Neuronal stem cell (in vitro differentiated cells): Measurements from ENCODE around the gene NPR1.
"Not testable (repeated sequence)": the region's sequence is repeated elsewhere in the genome, so short reads cannot be mapped to it uniquely, and the experiment has no call there.

Experiments
- DNase-seq: peaks from one replicate; pipeline ENCODE4 v3.0.0-alpha.2; 2013; ENCODE audit warnings: low spot score
- H2AFZ ChIP-seq: one replicate; pipeline ENCODE4 v1.6.1; 2013; ENCODE audit warnings: mild to moderate bottlenecking, low read length, inconsistent platforms
- H2AK5ac ChIP-seq: 2 replicates; pipeline ENCODE4 v1.6.1; 2013; ENCODE audit warnings: low read depth, mild to moderate bottlenecking, inconsistent platforms, low read length, moderate library complexity, mixed read lengths
- H2BK120ac ChIP-seq: 2 replicates; pipeline ENCODE4 v1.6.1; 2013; ENCODE audit warnings: low read depth, mild to moderate bottlenecking, inconsistent platforms, low read length, moderate library complexity, mixed read lengths
- H2BK12ac ChIP-seq: one replicate; pipeline ENCODE4 v1.6.1; 2013; ENCODE audit warnings: low read length, inconsistent platforms
- H2BK15ac ChIP-seq: 2 replicates; pipeline ENCODE4 v1.6.1; 2013; ENCODE audit warnings: mild to moderate bottlenecking, low read length, inconsistent platforms, mixed read lengths
- H2BK5ac ChIP-seq: one replicate; pipeline ENCODE4 v1.6.1; 2013; ENCODE audit warnings: inconsistent platforms, mild to moderate bottlenecking, low read length, moderate library complexity
- H3K14ac ChIP-seq: one replicate; pipeline ENCODE4 v1.6.1; 2013; ENCODE audit warnings: low read length, inconsistent platforms
- H3K18ac ChIP-seq: 2 replicates; pipeline ENCODE4 v1.6.1; 2013; ENCODE audit warnings: low read length, inconsistent platforms
- H3K23ac ChIP-seq: 2 replicates; pipeline ENCODE4 v1.6.1; 2013; ENCODE audit warnings: low read depth, mild to moderate bottlenecking, mixed read lengths, low read length, inconsistent platforms; ENCODE audit not compliant: poor library complexity
- H3K27ac ChIP-seq: replicated peaks from 3 replicates; pipeline ENCODE4 v1.5.1; 2013; ENCODE audit warnings: low read length, inconsistent platforms
- H3K27me3 ChIP-seq, 3 experiments: 2 replicates each; pipeline ENCODE4 v1.6.1; 2013; ENCODE audit warnings: low read length in 3 of 3, mild to moderate bottlenecking in 2 of 3, inconsistent platforms in 1 of 3, low read depth in 1 of 3, mixed read lengths in 1 of 3, moderate library complexity in 1 of 3; ENCODE audit not compliant: control insufficient read depth in 3 of 3, insufficient read depth in 3 of 3
- H3K36me3 ChIP-seq, 2 donors: replicated peaks in 1 of 2; 2 replicates each; pipeline ENCODE4 v1.6.1; 2013; ENCODE audit warnings: low read length in 2 of 2; ENCODE audit not compliant: control insufficient read depth in 2 of 2, insufficient read depth in 2 of 2
- H3K4ac ChIP-seq: 2 replicates; pipeline ENCODE4 v1.6.1; 2013; ENCODE audit warnings: inconsistent platforms, mild to moderate bottlenecking, low read length, moderate library complexity
- H3K4me1 ChIP-seq, 2 donors: 1 replicate in 1 of 2; 2 replicates in 1 of 2; pipeline ENCODE4 v1.6.1; 2013; ENCODE audit warnings: low read length in 2 of 2, low read depth in 1 of 2; ENCODE audit not compliant: control insufficient read depth in 2 of 2, insufficient read depth in 1 of 2
- H3K4me2 ChIP-seq: one replicate; pipeline ENCODE4 v1.6.1; 2013; ENCODE audit warnings: mild to moderate bottlenecking, low read length, inconsistent platforms; ENCODE audit not compliant: insufficient read depth, poor library complexity, severe bottlenecking
- H3K4me3 ChIP-seq, 2 donors: 2 replicates each; pipeline ENCODE4 v1.5.1; 2013; ENCODE audit warnings: low read length in 2 of 2, mild to moderate bottlenecking in 2 of 2, inconsistent platforms in 1 of 2, moderate library complexity in 1 of 2
- H3K79me1 ChIP-seq: one replicate; pipeline ENCODE4 v1.6.1; 2013; ENCODE audit warnings: low read depth, mild to moderate bottlenecking, inconsistent platforms, low read length, moderate library complexity
- H3K9ac ChIP-seq: one replicate; pipeline ENCODE4 v1.6.1; 2013; ENCODE audit warnings: mild to moderate bottlenecking, low read depth, low read length, inconsistent platforms; ENCODE audit not compliant: poor library complexity
- H3K9me3 ChIP-seq, 2 donors: replicated peaks in 1 of 2; 2 replicates each; pipeline versions ENCODE3 to v1.6.1; 2013; ENCODE audit warnings: low read length in 2 of 2, mild to moderate bottlenecking in 2 of 2, inconsistent platforms in 1 of 2, low read depth in 1 of 2, mixed read lengths in 1 of 2, moderate library complexity in 1 of 2; ENCODE audit not compliant: control insufficient read depth in 2 of 2, insufficient read depth in 1 of 2
- H4K8ac ChIP-seq: one replicate; pipeline ENCODE4 v1.6.1; 2013; ENCODE audit warnings: low read depth, mild to moderate bottlenecking, inconsistent platforms, low read length, moderate library complexity
- H4K91ac ChIP-seq: one replicate; pipeline ENCODE4 v1.6.1; 2013; ENCODE audit warnings: low read length, low read depth, mild to moderate bottlenecking, inconsistent platforms; ENCODE audit not compliant: poor library complexity
- WGBS, 2 donors: extraction: QIAGEN DNeasy Blood & Tissue Kit; methylation state at CpG; one replicate each; pipeline ENCODE4 v1.1.7; 2013; ENCODE audit warnings: missing lambda C conversion rate in 2 of 2, mixed read lengths in 1 of 2; ENCODE audit not compliant: insufficient read length in 2 of 2, insufficient replicate concordance in 1 of 2; ENCODE audit errors: extremely low coverage in 2 of 2; 5-methylcytosine and 5-hydroxymethylcytosine counted together

Gene NPR1

GRCh38 chr1:153711026-153711425, 32.5 kb downstream of the NPR1 start:
- no peaks in the 10 kb centered on the region for H3K27me3 ChIP-seq
- peak overlapping the region; percentile 7 for H2AFZ ChIP-seq
- H3K4me1 ChIP-seq, result no peaks in the 10 kb centered on the region
- H3K36me3 ChIP-seq, result no peaks in the 10 kb centered on the region
- H3K4me3 ChIP-seq, result no peak overlapping the region
- H3K27ac ChIP-seq, result no peak overlapping the region
- no peak overlapping the region for H4K8ac ChIP-seq
- H3K9me3 ChIP-seq, result no peaks in the 10 kb centered on the region
- no peak overlapping the region for H3K9ac ChIP-seq
- no peak overlapping the region for H2AK5ac ChIP-seq
- H2BK15ac ChIP-seq, result no peak overlapping the region
- H3K23ac ChIP-seq, result no peak overlapping the region
- H2BK120ac ChIP-seq, result no peak overlapping the region
- H3K4me2 ChIP-seq, result no peak overlapping the region
- no peak overlapping the region for H2BK5ac ChIP-seq
- H3K14ac ChIP-seq, result no peak overlapping the region
- no peaks in the 10 kb centered on the region for H3K79me1 ChIP-seq
- no peak overlapping the region for H2BK12ac ChIP-seq
- no CpG with 5 or more reads among the region's 7 CpGs for WGBS, 2 donors
- no peak for DNase-seq
- no peak overlapping the region for H3K4ac ChIP-seq
- H3K18ac ChIP-seq, result no peak overlapping the region
- H4K91ac ChIP-seq, result no peak overlapping the region

- not testable (repeated sequence) for H2BK120ac ChIP-seq, H3K79me1 ChIP-seq, H3K4me1 ChIP-seq, H3K14ac ChIP-seq, H2AK5ac ChIP-seq, H3K9ac ChIP-seq, H3K27me3 ChIP-seq, H2AFZ ChIP-seq, H3K27ac ChIP-seq, H3K23ac ChIP-seq, H3K4ac ChIP-seq, H3K9me3 ChIP-seq, H3K4me2 ChIP-seq, H2BK12ac ChIP-seq, H3K4me3 ChIP-seq, DNase-seq, H4K91ac ChIP-seq, H4K8ac ChIP-seq, H3K18ac ChIP-seq, H2BK5ac ChIP-seq, H3K36me3 ChIP-seq, H2BK15ac ChIP-seq
- no CpG with 5 or more reads among the region's 5 CpGs for WGBS, 2 donors
Observed at GRCh38 chr1:153716211-153716610, 37.7 kb downstream of the NPR1 start.

GRCh38 chr1:153717330-153717729, 38.8 kb downstream of the NPR1 start:
- Histone ChIP-seq H3K27me3 (no peaks in the 10 kb centered on the region), H4K91ac (no peak overlapping the region)
- WGBS, 2 donors, result no CpG with 5 or more reads among the region's 3 CpGs

GRCh38 chr1:153723687-153724086, 45.2 kb downstream of the NPR1 start:
- no peak overlapping the region for H3K23ac ChIP-seq
- no peak overlapping the region for H3K4me2 ChIP-seq
- H3K27ac ChIP-seq, result no peak overlapping the region
- H2BK120ac ChIP-seq, result no peak overlapping the region
- no peak overlapping the region for H3K4ac ChIP-seq
- no peak overlapping the region for H2AK5ac ChIP-seq
- H3K79me1 ChIP-seq, result peaks cover 3% of the 10 kb centered on the region
- H2BK12ac ChIP-seq, result no peak overlapping the region
- H3K4me1 ChIP-seq, result no peaks in the 10 kb centered on the region
- DNase-seq, result no peak
- no peak overlapping the region for H3K14ac ChIP-seq
- no peak overlapping the region for H2BK15ac ChIP-seq
- no peak overlapping the region for H2BK5ac ChIP-seq
- H4K8ac ChIP-seq, result no peak overlapping the region
- H3K4me3 ChIP-seq, result no peak overlapping the region
- H3K9ac ChIP-seq, result no peak overlapping the region
- H4K91ac ChIP-seq, result no peak overlapping the region
- H3K27me3 ChIP-seq, result no peaks in the 10 kb centered on the region
- no peak overlapping the region for H2AFZ ChIP-seq
- no peaks in the 10 kb centered on the region for H3K9me3 ChIP-seq
- no peaks in the 10 kb centered on the region for H3K36me3 ChIP-seq
- H3K18ac ChIP-seq, result no peak overlapping the region
- no CpG with 5 or more reads among the region's 3 CpGs for WGBS, 2 donors

More at GRCh38 chr1:153717330-153717729, 38.8 kb downstream of the NPR1 start:
- H3K23ac ChIP-seq, result no peak overlapping the region
- no peak overlapping the region for H2BK5ac ChIP-seq
- DNase-seq, result no peak
- H3K4ac ChIP-seq, result no peak overlapping the region
- no peaks in the 10 kb centered on the region for H3K9me3 ChIP-seq
- no peak overlapping the region for H2AK5ac ChIP-seq
- H4K8ac ChIP-seq, result no peak overlapping the region
- H2BK15ac ChIP-seq, result no peak overlapping the region
- H3K4me1 ChIP-seq, result peaks cover 0 to 1% of the 10 kb centered on the region in 2 donors
- H2BK120ac ChIP-seq, result no peak overlapping the region
- no peak overlapping the region for H3K27ac ChIP-seq
- no peak overlapping the region for H3K14ac ChIP-seq
- no peak overlapping the region for H3K18ac ChIP-seq
- no peak overlapping the region for H2AFZ ChIP-seq
- no peak overlapping the region for H3K4me2 ChIP-seq
- no peak overlapping the region for H3K4me3 ChIP-seq
- H3K79me1 ChIP-seq, result no peaks in the 10 kb centered on the region
- H3K36me3 ChIP-seq, result no peaks in the 10 kb centered on the region
- H2BK12ac ChIP-seq, result no peak overlapping the region
- H3K9ac ChIP-seq, result no peak overlapping the region
